Measurements from ENCODE around the gene ZNF573. TPM values are rescaled to one million over a fixed set of nuclear protein-coding genes. Genes with fewer than 3 reads are reported as not detected.

ZNF573 gene
- 7.9 and 22.9 TPM in 2 replicates for total RNA-seq

GRCh38 chr19:37779127-37780005 lies at the start of gene ZNF573:
Gene ZNF573 (minus strand): TSS chr19:37779586. CDS start chr19:37773729, 5,857 bp downstream.

GRCh38 chr19:37719111-37719926 lies 60.1 kb downstream of the ZNF573 start, which contains the start of gene ZNF607:
Gene ZNF607 (minus strand): TSS chr19:37719761. CDS start chr19:37711618, 8,143 bp downstream.

Small RNA genes within 50 kb of the gene (small RNA-seq; reads per million reads assigned to genes)
- gene SELENOKP1 = not detected

Other genes starting within 250 kb of the ZNF573 start
- 2.4 and 2.9 TPM in 2 replicates for gene ZNF571, start 184.8 kb downstream of the ZNF573 start, total RNA-seq
- gene ZNF540, start 184.7 kb downstream of the ZNF573 start, total RNA-seq = 0.49 TPM in 2 replicates
- gene ZFP30, start 124.1 kb downstream of the ZNF573 start, total RNA-seq = 11.5 and 20.3 TPM in 2 replicates
- 3.4 and 3.7 TPM in 2 replicates for gene ZNF607, start 59.8 kb downstream of the ZNF573 start, total RNA-seq
- under 0.01 TPM in 1 of 2 replicates, not detected in the other for gene WDR87, start 127.0 kb upstream of the ZNF573 start, total RNA-seq
- gene SIPA1L3, start 127.6 kb upstream of the ZNF573 start, total RNA-seq = 12.7 and 14.0 TPM in 2 replicates

Measured in hair follicle dermal papilla cell (primary cell).